TTC549 (cell line): ENCODE measurements around the gene INSR.

Source experiments
- FAIRE-seq: peaks from 2 replicates; lab custom pipeline; 2012; peaks lifted over from hg19 to GRCh38; lab: Jason Lieb, UNC

The INSR gene

GRCh38 chr19:7295912-7296536, 1.8 kb upstream of the INSR start:
- no peak for FAIRE-seq

- FAIRE-seq = no peak
Observed at GRCh38 chr19:7294558-7295212, 471 bp upstream of the INSR start.

GRCh38 chr19:7292950-7293761, 1.1 kb downstream of the INSR start:
- FAIRE-seq = no peak

GRCh38 chr19:7292352-7292949, 1.8 kb downstream of the INSR start:
- no peak for FAIRE-seq

- no peak for FAIRE-seq
Observed at GRCh38 chr19:7288977-7289376, 5.2 kb downstream of the INSR start.

- FAIRE-seq = no peak
Observed at GRCh38 chr19:7288131-7288530, 6.1 kb downstream of the INSR start.

- no peak for FAIRE-seq
Observed at GRCh38 chr19:7287722-7288121, 6.5 kb downstream of the INSR start.

GRCh38 chr19:7280940-7281666, 13.1 kb downstream of the INSR start:
- FAIRE-seq = no peak

GRCh38 chr19:7272856-7273578, 21.2 kb downstream of the INSR start:
- FAIRE-seq = no peak

- no peak for FAIRE-seq
Observed at GRCh38 chr19:7268705-7269098, 25.5 kb downstream of the INSR start.

GRCh38 chr19:7267792-7268704, 26.2 kb downstream of the INSR start:
- no peak for FAIRE-seq

GRCh38 chr19:7266832-7267231, 27.4 kb downstream of the INSR start:
- FAIRE-seq = no peak

- no peak for FAIRE-seq
Observed at GRCh38 chr19:7265963-7266362, 28.3 kb downstream of the INSR start.

GRCh38 chr19:7264858-7265257, 29.4 kb downstream of the INSR start:
- no peak for FAIRE-seq

- no peak for FAIRE-seq
Observed at GRCh38 chr19:7263521-7263920, 30.7 kb downstream of the INSR start.

- FAIRE-seq = no peak
Observed at GRCh38 chr19:7263066-7263465, 31.1 kb downstream of the INSR start.

GRCh38 chr19:7262470-7262869, 31.7 kb downstream of the INSR start:
- FAIRE-seq = no peak

GRCh38 chr19:7260161-7260560, 34.1 kb downstream of the INSR start:
- FAIRE-seq = no peak

GRCh38 chr19:7258840-7259395, 35.3 kb downstream of the INSR start:
- FAIRE-seq = no peak
